Loucy (cell line): ENCODE data around the gene PPIL1.

ENCODE experiments used
- H2AFZ ChIP-seq: fragments of 200-600 bp; sonication (generic); 2 replicates; pipeline ENCODE4 v1.6.0; 2016; ENCODE audit warnings: antibody characterized with exemption, mild to moderate bottlenecking, low read length, moderate library complexity
- H3F3A ChIP-seq: fragments of 200-600 bp; 2 replicates; pipeline ENCODE4 v1.6.0; 2016; ENCODE audit warnings: antibody characterized with exemption, low read depth, mild to moderate bottlenecking
- H3K27me3 ChIP-seq: fragments of 200-600 bp; sonication (generic); 2 replicates; pipeline ENCODE4 v1.6.1; 2014; ENCODE audit warnings: low read length, mild to moderate bottlenecking; ENCODE audit not compliant: insufficient read depth, poor library complexity, severe bottlenecking
- H3K36me3 ChIP-seq: fragments of 200-600 bp; sonication (generic); 2 replicates; pipeline ENCODE4 v1.6.1; 2016; ENCODE audit warnings: low read length; ENCODE audit not compliant: insufficient read depth
- H3K4me1 ChIP-seq: fragments of 200-600 bp; sonication (generic); 2 replicates; pipeline ENCODE4 v1.5.1; 2014; ENCODE audit warnings: low read length, mild to moderate bottlenecking; ENCODE audit not compliant: insufficient read depth, poor library complexity, severe bottlenecking
- H3K4me2 ChIP-seq: fragments of 200-600 bp; sonication (generic); 2 replicates; pipeline ENCODE4 v1.6.0; 2014; ENCODE audit warnings: antibody characterized with exemption, low read length, low read depth, mild to moderate bottlenecking; ENCODE audit not compliant: poor library complexity, severe bottlenecking
- H3K4me3 ChIP-seq: fragments of 200-600 bp; sonication (generic); 2 replicates; pipeline ENCODE4 v1.5.1; 2014; ENCODE audit warnings: low read length, mild to moderate bottlenecking, mixed read lengths; ENCODE audit not compliant: poor library complexity, severe bottlenecking
- H3K79me2 ChIP-seq: fragments of 200-600 bp; sonication (generic); 2 replicates; pipeline ENCODE4 v1.6.1; 2014; ENCODE audit warnings: low read length; ENCODE audit not compliant: insufficient read depth
- H3K9ac ChIP-seq: fragments of 200-600 bp; sonication (generic); 2 replicates; pipeline ENCODE4 v1.6.0; 2014; ENCODE audit warnings: mild to moderate bottlenecking, low read depth, low read length, moderate library complexity; ENCODE audit not compliant: poor library complexity, severe bottlenecking
- H3K9me2 ChIP-seq: fragments of 200-600 bp; sonication (generic); replicated peaks from 2 replicates; pipeline ENCODE4 v1.6.1; 2016; ENCODE audit warnings: low read depth, low read length, mixed read lengths
- H3K9me3 ChIP-seq: fragments of 200-600 bp; sonication (generic); 2 replicates; pipeline ENCODE4 v1.6.1; 2014; ENCODE audit warnings: mild to moderate bottlenecking, antibody characterized with exemption, low read length, low read depth; ENCODE audit not compliant: insufficient read depth
- H4K20me1 ChIP-seq: fragments of 200-600 bp; sonication (generic); 2 replicates; pipeline ENCODE4 v1.6.0; 2014; ENCODE audit warnings: antibody characterized with exemption, low read length, mild to moderate bottlenecking; ENCODE audit not compliant: insufficient read depth, poor library complexity, severe bottlenecking
- EZH2phosphoT487 ChIP-seq: fragments of 200-600 bp; IDR thresholded peaks from 2 replicates; pipeline ENCODE4 v1.6.1; 2018; ENCODE audit warnings: antibody characterized with exemption, mild to moderate bottlenecking, moderate library complexity, borderline replicate concordance
- TF ChIP-seq, protein P1 (sequence below): fragments of 200-600 bp; sonication (generic); conservative IDR thresholded peaks from 2 replicates; pipeline ENCODE4 v1.5.1; 2014; ENCODE audit warnings: mild to moderate bottlenecking, antibody characterized with exemption, low read length

Gene PPIL1

DNA sequence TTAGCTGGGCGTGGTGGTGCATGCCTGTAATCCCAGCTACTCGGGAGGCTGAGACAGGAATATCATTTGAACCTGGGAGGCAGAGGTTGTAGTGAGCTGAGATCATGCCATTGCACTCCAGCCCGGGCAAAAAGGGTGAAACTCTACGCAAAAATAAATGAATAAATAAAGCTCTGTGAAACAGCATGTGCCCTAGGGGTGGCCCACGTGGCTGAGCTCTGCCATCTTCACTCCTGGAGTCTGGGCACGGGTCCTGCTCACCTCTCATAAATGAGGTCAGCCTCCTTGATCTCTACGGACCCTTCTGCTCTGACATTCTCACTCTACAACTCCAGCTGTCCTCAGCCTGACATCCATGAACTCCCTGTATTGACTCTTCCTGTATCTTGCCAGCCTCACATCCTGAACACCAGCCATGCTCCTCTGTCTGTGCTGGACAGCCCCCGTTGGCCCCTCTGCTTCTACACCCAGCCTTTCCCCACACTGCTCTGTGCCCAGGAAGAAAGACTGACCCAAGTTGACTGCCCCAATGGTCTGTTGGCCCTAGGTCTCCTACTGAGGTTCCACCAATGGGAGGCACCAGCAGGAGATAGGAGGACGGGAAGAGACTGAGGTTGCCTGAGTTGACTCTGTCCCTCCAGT lies 57.3 kb downstream of the PPIL1 start:
- Histone ChIP-seq H3K4me1 (no peaks in the 10 kb centered on the region), H3K4me3 (no peak overlapping the region), H3K9me3 (no peaks in the 10 kb centered on the region), H3K36me3 (no peaks in the 10 kb centered on the region), H3K79me2 (no peaks in the 10 kb centered on the region), H2AFZ (no peak overlapping the region), H3K9ac (no peak overlapping the region), H3K9me2 (no peaks in the 10 kb centered on the region), H3K4me2 (no peak overlapping the region), H3K27me3 (no peaks in the 10 kb centered on the region), H4K20me1 (no peaks in the 10 kb centered on the region), H3F3A (no peaks in the 10 kb centered on the region)
- TF ChIP-seq, protein P1, sequence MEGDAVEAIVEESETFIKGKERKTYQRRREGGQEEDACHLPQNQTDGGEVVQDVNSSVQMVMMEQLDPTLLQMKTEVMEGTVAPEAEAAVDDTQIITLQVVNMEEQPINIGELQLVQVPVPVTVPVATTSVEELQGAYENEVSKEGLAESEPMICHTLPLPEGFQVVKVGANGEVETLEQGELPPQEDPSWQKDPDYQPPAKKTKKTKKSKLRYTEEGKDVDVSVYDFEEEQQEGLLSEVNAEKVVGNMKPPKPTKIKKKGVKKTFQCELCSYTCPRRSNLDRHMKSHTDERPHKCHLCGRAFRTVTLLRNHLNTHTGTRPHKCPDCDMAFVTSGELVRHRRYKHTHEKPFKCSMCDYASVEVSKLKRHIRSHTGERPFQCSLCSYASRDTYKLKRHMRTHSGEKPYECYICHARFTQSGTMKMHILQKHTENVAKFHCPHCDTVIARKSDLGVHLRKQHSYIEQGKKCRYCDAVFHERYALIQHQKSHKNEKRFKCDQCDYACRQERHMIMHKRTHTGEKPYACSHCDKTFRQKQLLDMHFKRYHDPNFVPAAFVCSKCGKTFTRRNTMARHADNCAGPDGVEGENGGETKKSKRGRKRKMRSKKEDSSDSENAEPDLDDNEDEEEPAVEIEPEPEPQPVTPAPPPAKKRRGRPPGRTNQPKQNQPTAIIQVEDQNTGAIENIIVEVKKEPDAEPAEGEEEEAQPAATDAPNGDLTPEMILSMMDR: no peak
- TF ChIP-seq EZH2phosphoT487: no peak

DNA sequence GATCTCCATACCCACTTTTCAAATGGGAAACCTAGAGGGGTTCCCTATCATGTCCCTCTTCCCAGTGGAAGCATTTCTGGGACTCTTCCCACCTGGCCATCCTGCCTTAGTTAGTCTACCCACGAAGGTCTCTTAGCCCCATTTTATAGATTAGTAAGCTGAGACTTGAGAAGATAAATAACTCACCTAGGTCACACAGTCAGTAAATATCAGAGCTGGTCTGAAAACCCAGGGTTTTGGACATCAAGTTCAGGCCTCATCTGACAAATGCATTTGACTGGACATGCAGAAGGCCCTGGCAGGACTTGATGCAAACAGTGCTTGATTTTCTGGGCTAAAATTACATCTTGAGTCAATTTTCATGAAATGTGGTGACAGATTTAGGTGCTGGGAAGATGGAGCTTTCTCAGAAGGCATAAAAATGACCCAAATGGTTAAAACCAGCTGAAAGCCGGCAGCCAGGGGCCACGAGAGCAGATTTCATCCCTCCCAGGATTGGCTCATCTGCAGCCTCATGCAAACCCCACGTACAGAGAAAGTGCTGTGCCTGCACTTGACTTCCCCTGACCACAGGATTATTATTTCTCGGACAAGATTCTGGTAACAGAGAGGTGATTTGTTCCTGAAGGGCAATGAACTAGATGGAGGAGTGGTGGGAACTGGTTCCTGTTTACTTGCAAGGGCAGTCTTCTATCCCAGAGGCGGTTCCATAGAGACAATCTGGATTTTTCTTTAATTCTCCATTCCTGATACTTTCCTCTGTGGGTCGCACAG lies 58.5 kb downstream of the PPIL1 start:
- Histone ChIP-seq H3K36me3 (no peaks in the 10 kb centered on the region), H3K9ac (no peak overlapping the region), H3K27me3 (no peaks in the 10 kb centered on the region), H3K4me3 (no peak overlapping the region), H3K4me2 (no peak overlapping the region), H3K79me2 (no peaks in the 10 kb centered on the region), H3K9me3 (no peaks in the 10 kb centered on the region), H4K20me1 (no peaks in the 10 kb centered on the region), H2AFZ (no peak overlapping the region), H3F3A (no peaks in the 10 kb centered on the region), H3K9me2 (no peaks in the 10 kb centered on the region), H3K4me1 (no peaks in the 10 kb centered on the region)
- no peak for TF ChIP-seq EZH2phosphoT487
- TF ChIP-seq, protein P1: no peak

DNA sequence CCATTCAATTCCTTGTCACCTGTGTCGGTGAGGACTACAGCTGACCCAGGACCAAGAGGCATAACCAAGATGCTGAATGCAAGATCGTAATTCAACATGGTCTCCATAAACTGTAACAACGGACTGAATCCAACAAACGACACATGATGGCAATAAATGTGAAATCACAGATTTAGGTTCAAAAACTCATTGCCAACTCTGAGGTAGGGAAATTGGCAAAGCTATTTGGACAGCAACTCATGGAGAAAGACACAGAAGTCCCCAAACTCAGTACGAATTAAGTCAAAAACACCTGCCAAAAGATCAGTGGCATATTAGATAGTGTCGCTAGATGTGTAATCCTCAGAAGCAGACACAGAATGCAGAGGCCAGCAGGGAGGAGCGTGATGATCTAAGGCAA lies 60.4 kb downstream of the PPIL1 start:
- Histone ChIP-seq H3K79me2 (no peaks in the 10 kb centered on the region), H3F3A (no peaks in the 10 kb centered on the region), H3K9me3 (no peaks in the 10 kb centered on the region), H3K27me3 (no peaks in the 10 kb centered on the region), H2AFZ (no peak overlapping the region), H3K4me3 (no peak overlapping the region), H3K4me1 (no peaks in the 10 kb centered on the region), H3K9ac (no peak overlapping the region), H4K20me1 (no peaks in the 10 kb centered on the region), H3K4me2 (no peak overlapping the region), H3K36me3 (no peaks in the 10 kb centered on the region), H3K9me2 (no peaks in the 10 kb centered on the region)
- TF ChIP-seq, protein P1: no peak
- no peak for TF ChIP-seq EZH2phosphoT487
